WERI-Rb-1 (cell line): ENCODE data around the gene SIN3A.
"Not testable (repeated sequence)": the region's sequence is repeated elsewhere in the genome, so short reads cannot be mapped to it uniquely, and the experiment has no call there.

Experiments
- DNase-seq: peaks from one replicate; pipeline ENCODE4 v3.0.0-alpha.2; 2020
- H3K27ac ChIP-seq: fragments of 250-450 bp; sonication (Bioruptor Pico); 2 replicates; pipeline ENCODE4 v1.5.1; 2020; ENCODE audit warnings: mild to moderate bottlenecking, moderate library complexity
- H3K27me3 ChIP-seq: fragments of 250-450 bp; sonication (Bioruptor Pico); 2 replicates; pipeline ENCODE4 v1.5.1; 2021; ENCODE audit warnings: mild to moderate bottlenecking, low read depth, moderate library complexity; ENCODE audit not compliant: insufficient read depth, severe bottlenecking
- H3K36me3 ChIP-seq: fragments of 250-450 bp; sonication (Bioruptor Pico); 2 replicates; pipeline ENCODE4 v1.5.1; 2020; ENCODE audit warnings: mild to moderate bottlenecking, moderate library complexity
- H3K4me3 ChIP-seq: 2 replicates; pipeline ENCODE4 v1.5.1; 2011; ENCODE audit warnings: low read depth, mild to moderate bottlenecking, control low read depth, low read length
- H3K9me3 ChIP-seq: fragments of 250-450 bp; sonication (Bioruptor Pico); 2 replicates; pipeline ENCODE4 v1.5.1; 2021; ENCODE audit warnings: mild to moderate bottlenecking, moderate library complexity; ENCODE audit not compliant: severe bottlenecking
- CTCF ChIP-seq: IDR thresholded peaks from 2 replicates; pipeline ENCODE4 v1.5.1; 2011; ENCODE audit warnings: low read depth, mild to moderate bottlenecking, control low read depth, inconsistent platforms, low read length

SIN3A gene

GRCh38 chr15:75352186-75353080, 99.1 kb downstream of the SIN3A start:
- DNase-seq = no peak
- TF ChIP-seq CTCF = no peak
- no peaks in the 10 kb centered on the region for H3K9me3 ChIP-seq
- no peak overlapping the region for H3K4me3 ChIP-seq
- H3K36me3 ChIP-seq = no peaks in the 10 kb centered on the region; the same call in 1 of the 2 replicates
- H3K27me3 ChIP-seq = no peaks in the 10 kb centered on the region
- H3K27ac ChIP-seq = no peak overlapping the region

GRCh38 chr15:75350601-75351361, 100.7 kb downstream of the SIN3A start:
- DNase-seq = no peak
- H3K4me3 ChIP-seq = no peak overlapping the region

GRCh38 chr15:75349851-75350588, 101.5 kb downstream of the SIN3A start:
- Histone ChIP-seq H3K36me3 (no peaks in the 10 kb centered on the region), H3K27me3 (no peaks in the 10 kb centered on the region), H3K27ac (no peak overlapping the region), H3K9me3 (no peaks in the 10 kb centered on the region), H3K4me3 (no peak overlapping the region)
- DNase-seq = no peak
- no peak for TF ChIP-seq CTCF

More at GRCh38 chr15:75350601-75351361, 100.7 kb downstream of the SIN3A start:
- TF ChIP-seq CTCF = no peak
- Histone ChIP-seq H3K9me3 (no peaks in the 10 kb centered on the region), H3K27ac (no peak overlapping the region), H3K36me3 (no peaks in the 10 kb centered on the region; the same call in 1 of the 2 replicates), H3K27me3 (no peaks in the 10 kb centered on the region)

- not testable (repeated sequence) for H3K9me3 ChIP-seq, H3K27me3 ChIP-seq, H3K4me3 ChIP-seq, H3K27ac ChIP-seq, H3K36me3 ChIP-seq, DNase-seq
These were observed 102.2 kb downstream of the SIN3A start for GRCh38 chr15:75349351-75349669.

GRCh38 chr15:75348562-75349350, 102.7 kb downstream of the SIN3A start:
- DNase-seq = peak; percentile 26
- Histone ChIP-seq H3K27ac (no peak overlapping the region), H3K27me3 (no peaks in the 10 kb centered on the region), H3K9me3 (no peaks in the 10 kb centered on the region), H3K4me3 (peak overlapping the region; percentile 78), H3K36me3 (no peaks in the 10 kb centered on the region)
- no peak for TF ChIP-seq CTCF
